Measurements from ENCODE around the gene CACNA1C.

CACNA1C gene

DNA sequence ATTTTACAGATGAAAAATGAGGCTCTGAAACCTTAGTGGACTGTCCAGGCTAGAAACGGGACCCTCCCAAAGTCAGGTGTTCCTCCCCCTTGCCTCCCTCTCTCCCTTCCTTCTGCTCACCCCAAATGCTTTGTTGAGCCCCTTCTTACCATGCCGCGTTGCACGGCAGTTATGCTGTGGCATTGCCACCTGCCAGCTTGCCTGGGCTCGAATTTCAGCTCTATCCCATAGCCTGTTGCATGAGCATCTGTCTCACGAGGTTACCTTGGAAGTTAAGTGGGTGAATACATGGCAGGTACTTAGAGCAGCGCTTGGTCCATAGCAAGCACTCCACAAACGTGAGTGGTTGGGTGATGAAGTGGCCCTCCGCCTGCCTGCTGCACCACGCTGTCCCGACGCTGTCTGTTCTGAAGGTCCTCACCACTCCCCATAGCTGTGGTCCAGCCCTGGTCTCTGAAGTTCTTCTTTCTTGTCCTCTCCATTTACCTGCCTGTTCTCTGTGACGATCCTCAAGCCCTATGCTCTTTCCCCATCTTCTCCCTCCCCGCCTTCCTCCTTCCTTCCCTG, 269.9 kb downstream of the CACNA1C start:
- no peak for DNase-seq (ENCODE audit: low spot score)

DNA sequence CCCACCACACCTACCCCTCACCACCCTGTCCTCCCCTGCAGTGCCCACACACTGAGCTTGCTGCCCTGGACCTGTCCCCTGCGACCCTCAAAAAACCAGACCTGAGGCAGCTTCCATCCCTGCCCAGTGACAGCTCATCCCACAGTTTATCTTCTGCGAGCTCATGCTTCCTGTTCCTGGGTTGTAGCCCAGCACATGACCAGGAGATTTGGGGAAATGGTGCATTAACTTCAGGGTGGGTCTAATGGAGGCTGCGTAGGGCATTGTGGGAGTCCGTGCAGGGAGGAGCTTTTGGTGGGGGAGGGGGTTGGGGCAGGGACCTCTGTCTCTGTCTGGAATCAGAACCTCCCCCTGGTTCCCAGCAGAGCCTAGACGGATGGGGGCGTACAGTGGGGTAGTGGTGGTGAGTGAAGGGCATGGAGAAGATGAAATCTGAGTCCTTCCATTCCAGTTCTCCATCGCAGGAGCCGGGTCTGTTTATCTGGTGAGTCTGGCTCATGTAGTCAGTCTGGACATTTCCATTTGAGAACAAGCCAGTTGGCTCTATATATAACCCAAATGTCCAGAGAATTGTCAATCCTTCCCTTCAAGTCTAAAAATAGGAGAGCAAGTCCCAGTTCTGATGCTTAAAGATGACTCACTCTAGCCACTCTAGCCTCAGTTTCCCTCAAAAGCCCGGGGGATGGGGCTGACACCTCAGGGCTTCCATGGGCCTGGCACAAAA, 270.9 kb downstream of the CACNA1C start:
- DNase-seq (ENCODE audit: low spot score) = no peak

DNA sequence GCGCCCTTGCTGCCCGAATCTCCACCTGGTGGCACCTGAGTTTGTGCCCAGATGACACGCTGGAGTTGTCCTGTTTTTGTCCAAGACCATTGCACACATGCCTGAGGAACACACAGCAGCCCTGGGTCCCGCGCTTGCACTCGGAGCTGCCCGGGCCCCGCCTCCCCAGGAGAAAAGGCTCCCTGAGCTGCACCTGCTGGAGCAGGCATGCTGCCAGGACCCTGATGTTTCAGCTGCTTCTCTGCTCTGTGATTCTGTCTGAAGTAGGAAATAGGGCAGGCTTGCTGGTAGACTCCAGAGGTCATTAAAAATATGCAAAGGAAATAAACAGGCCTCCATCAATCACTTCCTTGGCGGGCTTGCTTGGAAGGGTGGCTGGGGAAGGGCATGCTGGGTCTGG, 271.6 kb downstream of the CACNA1C start:
- DNase-seq (ENCODE audit: low spot score) = no peak

DNA sequence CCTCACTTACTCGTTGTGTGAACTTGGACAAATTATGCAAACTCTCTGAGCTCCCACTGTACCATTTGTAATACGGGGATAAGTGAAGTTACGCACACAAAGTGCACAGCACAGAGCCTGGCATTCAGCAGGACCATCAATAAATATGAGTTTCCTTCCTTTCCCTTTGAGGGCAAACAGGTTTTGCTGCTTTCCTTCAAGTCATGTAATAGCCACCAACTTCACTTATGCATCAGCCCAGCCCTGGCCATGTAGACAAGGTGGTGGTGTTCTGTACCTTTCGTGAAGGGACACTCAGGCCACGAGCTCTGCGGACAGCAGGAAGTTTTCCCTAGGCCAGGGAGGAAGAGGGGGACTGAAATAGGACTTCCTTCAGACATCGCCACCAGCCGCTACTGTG, 272.7 kb downstream of the CACNA1C start:
- DNase-seq (ENCODE audit: low spot score) = no peak

DNA sequence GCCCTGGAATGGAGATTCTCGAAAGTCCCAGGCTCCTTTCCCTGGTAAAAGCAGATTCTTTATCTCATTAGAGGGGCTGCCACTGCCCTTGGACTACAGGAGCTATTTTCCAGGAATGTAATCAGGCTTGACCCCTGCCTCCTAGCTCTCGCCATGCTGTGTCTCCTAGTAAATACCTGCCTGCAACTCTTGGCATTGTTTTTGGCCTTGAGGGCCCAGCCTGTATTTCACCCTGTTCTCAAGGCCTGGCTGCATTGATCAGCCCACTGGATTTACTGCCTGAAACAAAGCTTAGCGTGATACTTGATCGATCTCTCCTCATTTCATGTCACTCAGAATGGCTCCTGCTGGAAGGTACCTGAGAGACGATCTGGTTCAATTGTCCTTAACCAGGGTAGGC, 273.7 kb downstream of the CACNA1C start:
- no peak for DNase-seq (ENCODE audit: low spot score)

DNA sequence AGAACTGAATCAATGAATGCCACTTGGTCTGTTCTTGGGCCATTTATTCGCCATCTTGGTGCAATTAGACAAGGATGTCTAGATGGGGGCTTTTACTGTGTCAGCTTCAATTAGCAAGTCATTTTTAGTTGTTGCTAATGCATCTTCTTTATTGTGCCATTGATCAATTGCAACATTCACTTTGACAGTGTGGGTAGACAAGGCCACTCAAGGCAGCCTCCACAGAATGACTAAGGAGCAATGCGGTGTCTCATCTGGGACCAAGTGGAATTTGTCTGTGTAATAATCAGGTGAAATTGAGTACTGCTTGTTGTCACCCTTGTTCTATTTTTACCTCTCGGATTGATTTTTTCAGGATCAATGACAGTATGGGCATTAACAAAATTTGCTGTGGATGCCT, 275.9 kb downstream of the CACNA1C start:
- DNase-seq (ENCODE audit: low spot score) = no peak

DNA sequence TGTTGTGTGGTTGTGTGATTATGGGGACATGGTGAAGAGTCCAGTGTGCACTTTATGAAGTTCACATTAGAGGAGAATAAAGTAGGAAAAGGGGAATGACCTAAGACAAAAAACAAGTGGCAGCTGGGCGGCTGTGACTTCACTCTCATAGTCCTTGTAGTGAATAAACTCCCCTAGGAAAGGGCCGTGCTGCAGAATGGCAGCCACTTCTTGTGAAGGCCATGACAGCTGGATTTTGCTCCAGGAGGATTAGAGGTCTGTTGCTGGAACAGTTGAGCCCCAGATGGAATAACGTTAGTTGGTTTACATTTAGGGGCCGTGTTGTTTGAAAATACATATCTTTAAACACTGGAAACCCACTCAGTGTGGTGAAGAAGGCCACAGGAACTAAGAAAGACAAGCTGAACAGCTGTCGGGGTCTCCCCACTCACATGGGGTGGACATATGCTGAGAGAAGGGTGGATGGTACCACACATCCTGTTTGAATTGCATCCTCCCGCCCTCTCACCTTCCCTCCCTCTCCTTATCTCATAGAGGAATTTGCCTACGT, 276.9 kb downstream of the CACNA1C start:
- DNase-seq (ENCODE audit: low spot score) = no peak

DNA sequence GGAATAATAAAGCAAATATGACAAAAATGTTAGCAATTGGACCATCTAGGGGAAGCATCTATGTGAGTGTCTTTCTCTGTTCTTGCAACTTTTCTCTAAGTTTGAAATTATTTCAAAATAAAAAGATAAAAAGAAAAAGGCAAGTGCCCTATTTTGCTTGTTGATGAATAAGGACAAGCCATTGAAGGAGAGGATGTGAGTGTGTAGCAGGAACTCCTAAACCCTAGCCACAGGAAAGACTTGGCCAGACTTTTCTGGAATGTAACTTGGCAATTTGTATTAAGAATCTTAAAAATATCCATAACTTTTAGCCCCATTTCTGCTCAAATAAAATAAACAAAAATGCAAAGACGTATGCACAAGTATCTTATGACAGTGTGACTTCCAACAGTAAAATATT, 279.4 kb downstream of the CACNA1C start:
- no peak for DNase-seq (ENCODE audit: low spot score)

DNA sequence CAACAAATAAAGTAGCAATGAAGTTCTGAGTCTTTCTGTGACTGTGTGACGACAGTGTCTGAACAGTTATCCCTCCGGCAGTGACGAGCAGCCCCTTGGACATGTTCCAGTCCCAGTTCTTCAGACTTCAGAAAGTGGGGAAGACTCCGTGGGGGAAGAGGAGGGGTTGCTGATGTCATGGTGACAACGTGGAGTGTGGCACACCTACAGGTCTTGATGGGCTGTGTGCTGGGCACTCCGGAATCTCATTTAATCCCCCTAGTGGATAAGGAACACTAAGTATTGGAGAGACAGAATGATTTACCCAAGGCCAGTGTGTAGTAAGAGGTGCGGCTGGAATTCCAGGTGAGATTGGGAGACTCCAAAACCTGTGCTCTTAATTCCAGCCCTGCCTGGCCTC, 280.2 kb downstream of the CACNA1C start:
- no peak for DNase-seq (ENCODE audit: low spot score)

DNA sequence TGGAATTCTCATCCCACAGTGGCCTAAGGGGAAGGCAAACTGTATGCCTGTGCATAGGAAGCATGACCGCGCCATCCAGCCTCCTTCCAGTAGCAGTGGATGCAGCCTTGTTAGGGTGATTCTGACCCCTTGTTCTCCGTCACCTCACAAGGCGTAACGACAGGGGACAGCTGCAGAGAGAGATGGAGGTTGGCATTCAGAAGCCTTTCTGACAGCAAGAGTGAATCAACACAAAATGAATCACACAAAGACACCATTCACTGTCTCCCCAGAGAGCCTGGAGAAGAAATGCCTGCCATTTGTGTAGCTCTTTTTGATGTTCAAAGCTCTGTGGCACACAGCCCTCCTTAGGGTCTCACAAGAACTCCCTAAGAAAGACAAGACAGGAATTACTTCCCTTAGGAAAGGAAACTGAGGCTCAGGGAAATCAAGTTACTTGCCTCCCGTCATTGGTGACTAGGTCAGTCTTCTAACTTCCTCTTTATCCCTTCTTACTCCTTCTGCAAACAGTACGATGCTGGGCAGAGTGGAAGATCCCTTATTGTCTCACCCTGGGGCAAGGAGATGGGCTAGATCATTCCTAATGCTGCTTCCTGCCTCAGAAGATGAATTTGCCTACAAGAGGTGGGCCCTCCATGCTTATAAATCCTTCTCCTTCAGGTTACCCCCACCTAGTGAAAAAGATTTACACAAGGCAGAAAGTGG, 280.9 kb downstream of the CACNA1C start:
- DNase-seq (ENCODE audit: low spot score) = no peak

DNA sequence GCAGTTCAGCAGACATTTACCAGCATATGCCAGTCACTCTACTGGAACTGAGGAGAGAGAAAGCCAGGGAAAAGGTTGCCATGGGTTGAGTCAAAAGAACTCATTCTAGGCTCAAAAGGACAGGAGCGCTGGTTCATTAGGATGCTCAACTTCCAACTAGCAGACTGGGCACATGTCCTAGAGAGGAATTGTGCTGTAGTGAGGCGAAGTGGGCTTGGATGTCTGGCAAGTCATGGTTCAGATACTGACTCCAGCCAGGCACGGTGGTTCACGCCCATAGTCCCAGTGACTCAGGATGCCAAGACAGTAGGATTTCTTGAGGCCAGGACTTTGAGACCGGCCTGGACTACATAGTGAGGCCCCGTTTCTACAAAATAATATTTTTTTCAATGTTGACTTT, 281.5 kb downstream of the CACNA1C start:
- DNase-seq (ENCODE audit: low spot score) = no peak

DNA sequence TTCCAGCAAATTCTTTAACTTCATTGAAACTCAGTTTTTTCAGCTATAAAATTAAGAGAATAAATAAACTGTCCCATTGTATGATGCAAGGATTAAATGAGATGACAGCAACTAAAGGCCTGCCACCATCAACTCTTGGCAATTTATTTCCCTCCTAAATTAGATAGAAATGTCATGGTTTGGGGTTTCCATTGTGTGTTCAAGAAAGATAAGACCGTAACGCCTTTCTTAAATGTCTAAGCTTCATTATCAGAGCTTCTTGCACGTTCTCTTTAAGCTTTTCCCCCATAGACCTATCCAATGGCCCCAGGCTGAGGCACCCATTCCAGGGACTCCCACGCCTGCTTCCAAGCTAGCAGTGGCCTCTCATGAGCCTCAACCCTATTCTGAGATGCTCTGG, 281.9 kb downstream of the CACNA1C start:
- no peak for DNase-seq (ENCODE audit: low spot score)

DNA sequence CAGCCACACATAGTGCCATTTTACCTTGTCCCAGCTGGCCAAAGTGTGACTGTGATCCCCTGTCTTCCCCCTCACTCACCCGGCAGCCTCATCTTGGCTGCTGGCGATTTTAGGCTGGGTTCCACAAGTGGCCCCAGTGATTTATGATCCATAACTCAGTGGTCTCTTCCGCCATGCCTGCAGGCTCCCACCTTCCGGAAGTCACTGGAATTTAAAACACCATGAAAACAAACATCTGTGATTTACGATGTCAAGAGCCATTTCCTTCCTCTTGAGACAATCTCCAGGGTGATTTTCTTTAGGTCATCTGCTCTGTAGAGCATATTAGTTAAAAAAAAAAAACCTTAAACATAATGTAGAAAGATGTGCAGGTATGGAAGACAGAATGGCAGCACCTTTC, 282.3 kb downstream of the CACNA1C start:
- DNase-seq (ENCODE audit: low spot score) = no peak

DNA sequence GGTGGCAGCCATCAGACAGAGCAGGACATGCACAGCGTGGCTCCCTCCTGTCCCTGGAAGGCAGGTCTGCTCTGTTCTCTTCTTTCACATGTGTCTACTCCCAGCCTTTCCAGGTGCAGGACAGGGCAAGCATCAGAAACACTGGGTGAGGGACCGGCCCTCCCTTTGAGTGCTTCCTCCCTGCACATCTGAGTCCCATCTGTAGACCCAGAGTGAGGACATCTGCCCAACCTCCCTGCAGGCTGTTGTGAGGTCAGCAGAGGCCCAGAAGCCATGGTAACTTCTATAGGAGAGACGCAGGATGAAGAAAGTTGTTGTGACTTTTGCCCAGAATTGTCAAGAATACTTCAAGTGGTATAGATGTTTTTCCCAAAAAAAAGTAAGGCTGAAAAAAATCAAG, 282.7 kb downstream of the CACNA1C start:
- no peak for DNase-seq (ENCODE audit: low spot score)

DNA sequence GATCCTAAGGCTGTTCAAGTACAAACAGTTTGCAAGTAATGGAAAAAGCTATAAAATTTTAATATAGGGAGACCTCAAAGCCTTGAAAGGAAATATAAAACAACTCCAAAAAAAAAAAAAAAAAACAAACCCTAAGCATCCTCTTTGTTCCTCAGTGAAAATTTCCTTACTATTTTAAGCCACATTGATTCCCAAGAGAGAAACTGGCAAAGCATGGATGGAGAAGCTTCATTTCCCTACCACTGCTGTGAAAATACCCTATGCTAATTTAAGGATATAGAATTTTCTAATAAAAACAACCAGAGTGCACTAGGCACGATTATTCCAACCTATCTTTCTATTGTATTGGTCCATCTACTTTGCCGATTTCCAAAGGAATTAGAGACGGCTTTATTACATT, 283.1 kb downstream of the CACNA1C start:
- DNase-seq (ENCODE audit: low spot score) = no peak

DNA sequence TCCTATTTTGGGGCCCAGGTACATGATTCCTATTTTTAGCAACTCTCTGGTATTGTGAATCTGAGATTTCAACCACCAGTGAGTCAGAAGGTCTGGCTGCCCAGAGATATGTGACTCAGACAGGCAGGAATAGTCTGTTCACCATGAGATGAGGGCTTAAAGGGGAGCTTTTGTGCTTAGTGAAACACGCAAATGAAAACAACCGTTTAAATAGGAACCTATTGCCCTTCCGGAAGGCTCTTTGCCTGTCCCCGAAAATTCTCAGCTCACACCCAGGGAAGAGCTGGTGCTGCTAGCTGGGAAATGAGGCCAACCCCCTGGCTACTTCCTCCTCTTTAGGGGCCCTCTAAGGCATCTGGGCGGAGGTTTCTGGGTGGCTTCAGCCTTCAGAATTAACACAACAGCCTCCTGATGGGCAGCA, 283.6 kb downstream of the CACNA1C start:
- DNase-seq (ENCODE audit: low spot score) = peak; percentile 84

DNA sequence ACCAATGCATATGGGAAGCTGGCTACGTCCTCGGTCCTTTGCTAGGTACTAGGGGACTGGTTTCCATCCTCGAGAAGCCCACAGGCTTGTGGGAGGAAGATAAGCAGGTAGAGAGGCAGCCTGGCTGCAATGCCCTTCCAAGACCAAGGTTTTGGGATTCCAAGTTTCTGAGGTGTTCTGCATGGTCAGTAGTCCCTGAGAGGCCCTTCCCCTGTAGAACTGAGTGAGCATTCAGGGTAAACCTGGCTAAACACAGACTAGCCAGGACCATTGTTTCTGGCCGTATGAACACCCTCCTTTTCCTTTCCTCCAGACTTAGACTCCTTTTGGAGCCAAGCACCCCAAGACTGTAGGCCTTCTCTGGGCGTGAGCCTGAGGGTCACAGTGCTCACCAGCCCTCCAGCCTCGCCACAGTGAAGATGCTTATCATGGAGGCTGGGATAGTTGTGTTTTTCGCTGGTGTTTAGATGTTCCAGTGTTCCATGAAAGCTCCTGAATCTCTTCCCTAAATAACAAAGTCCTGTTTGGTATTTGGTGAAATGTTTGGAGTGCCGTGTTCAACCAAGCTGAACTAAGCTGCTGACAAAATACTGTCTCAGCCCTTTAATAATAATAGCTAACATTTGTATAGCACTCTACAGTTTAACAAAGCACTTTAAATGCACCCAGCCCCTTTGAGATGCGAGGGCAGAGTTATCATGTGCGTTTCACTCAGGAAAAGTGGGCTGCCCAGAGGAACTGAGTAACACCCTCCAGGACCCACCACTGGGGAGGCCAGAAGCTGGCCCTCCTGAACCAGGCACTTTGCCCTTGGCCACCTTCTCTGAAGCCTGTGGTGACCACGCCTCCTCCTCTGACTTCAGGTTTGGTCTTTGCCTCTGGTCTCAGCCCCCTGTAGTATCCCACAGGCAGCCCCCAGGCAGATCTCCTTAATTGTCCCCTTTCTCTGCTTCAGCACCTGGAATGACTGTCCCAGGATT, 284.5 kb downstream of the CACNA1C start:
- no peak for DNase-seq (ENCODE audit: low spot score)

DNA sequence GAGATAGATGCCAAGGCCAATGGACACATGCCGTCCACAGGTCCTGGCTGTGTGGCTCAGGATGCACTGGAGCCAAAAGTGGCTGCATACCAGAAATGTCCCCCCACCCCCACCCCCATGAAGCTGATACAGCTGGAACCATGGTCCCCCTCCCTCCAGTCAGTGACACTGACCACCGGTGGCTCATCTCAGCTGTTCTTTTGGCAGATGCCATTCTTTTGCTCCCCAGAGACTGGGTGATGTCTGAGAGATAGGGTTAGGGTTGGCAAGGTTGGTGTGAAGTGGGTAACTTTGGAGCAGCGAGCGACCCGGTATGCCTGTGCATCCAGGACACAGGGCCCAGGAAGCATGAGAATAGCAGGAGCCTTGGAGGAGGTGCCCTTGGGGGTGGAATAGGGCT, 285.6 kb downstream of the CACNA1C start:
- no peak for DNase-seq (ENCODE audit: low spot score)

DNA sequence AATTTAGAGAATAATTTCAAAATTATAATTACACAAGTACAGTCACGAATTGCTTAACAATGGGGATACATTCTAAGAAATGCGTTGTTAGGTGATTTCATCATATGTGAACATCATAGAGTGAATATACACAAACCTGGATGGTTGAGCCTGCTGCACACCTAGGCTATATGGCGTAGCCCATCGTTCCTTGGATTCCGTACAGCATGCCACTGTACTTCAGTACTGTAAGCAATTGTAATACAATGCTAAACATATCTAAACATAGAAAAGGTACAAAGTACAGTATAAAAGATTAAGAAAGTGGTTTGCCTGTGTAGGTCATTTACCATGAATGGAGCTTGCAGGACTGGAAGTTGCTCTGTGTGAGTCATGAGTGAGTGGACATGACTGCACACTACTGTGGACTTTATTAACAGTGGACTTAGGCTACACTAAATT, 286.2 kb downstream of the CACNA1C start:
- DNase-seq (ENCODE audit: low spot score) = no peak

DNA sequence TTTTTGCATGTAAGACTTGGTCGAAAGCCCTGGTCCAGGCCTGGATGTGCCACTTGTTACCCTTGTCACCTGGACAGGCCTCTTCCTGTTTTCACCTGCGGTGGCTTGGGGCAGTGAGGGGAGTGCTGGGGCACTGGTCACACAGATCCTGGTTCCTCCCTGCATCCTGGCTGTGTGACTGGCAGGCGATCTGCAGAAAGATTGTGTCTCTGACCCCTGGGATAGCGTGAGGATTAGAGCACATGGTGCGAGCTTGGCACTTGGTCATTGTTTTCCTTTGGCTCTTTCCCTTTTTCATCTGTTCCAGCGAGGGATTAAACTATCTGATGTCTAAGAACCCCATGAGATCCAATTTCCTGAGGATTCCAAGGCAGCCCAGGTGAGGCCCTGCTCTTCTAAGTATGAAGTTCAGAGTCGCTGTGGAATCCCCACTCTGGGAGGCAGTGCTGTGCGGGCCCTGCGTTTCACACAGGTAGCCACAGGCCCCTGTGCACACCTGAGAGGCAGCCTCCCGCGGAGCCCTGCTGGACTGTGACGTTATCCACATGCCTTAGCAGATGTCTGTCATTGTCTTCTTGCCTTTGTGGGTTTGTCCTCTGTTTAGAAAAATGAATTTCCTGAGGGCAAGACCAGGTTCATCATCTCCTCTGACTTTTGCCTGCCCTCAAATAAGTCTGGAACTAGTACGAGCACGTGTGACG, 288.4 kb downstream of the CACNA1C start:
- no peak for DNase-seq (ENCODE audit: low spot score)

DNA sequence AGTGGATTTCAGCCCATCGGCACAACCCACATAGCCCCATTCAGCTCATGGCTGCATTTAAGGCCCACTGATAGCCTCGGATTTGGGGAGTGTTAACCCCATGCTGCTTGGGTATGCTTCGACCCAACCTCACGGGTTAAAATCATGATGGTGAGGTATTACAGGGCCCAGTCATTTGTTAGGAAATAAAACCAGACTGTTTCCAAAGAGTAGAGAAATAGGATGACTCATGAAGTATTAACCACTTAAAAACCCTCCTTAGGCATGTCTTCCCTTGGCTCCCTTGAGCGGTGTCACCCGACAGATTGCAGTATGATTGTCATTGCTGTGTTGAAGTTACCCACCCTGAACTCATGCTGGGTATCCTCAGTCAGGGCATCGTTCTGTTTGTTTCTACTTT, 289.1 kb downstream of the CACNA1C start:
- DNase-seq (ENCODE audit: low spot score) = no peak
